ENCODE results near the gene TIMP1. TPM values are rescaled to one million over a fixed set of nuclear protein-coding genes. Genes with fewer than 3 reads are reported as not detected.
A peak's percentile ranks its signal among the peaks of the same experiment; 100 is the strongest.

Gene TIMP1
- total and polyA plus RNA-seq, 2 donors: 45.3 to 344 TPM

DNA sequence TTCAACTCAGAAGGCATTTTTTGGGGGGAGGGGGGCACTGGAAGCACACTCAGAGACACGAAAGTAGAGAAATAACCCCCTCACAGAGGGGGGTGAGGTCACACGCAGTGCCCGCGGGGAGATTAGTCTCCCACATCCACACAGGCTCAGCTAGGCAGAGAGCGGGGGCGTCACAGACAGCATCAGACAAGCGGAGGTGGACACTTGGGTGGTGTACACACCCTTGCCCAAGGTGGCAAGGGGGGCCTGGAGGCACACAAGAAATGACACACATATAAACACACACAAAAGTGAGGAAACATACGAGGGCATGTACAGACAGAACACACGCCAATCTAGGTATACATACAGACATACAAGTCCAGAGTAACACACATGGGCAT lies 38.1 kb downstream of the TIMP1 start:
- Histone ChIP-seq H3K4me1 (ENCODE audit: control insufficient read depth in 2 of 2, insufficient read depth in 2 of 2, low read length in 2 of 2) (peaks cover 6 to 10% of the 10 kb centered on the region in 2 donors), H3K36me3 (ENCODE audit: control insufficient read depth in 2 of 2, insufficient read depth in 2 of 2, low read length in 1 of 2) (no peaks in the 10 kb centered on the region), H3K9me3 (ENCODE audit: control insufficient read depth in 2 of 2, insufficient read depth in 1 of 2, low read length in 1 of 2) (no peaks in the 10 kb centered on the region), H3K27ac (ENCODE audit: low read depth in 1 of 2, low read length in 1 of 2) (no peak overlapping the region), H3K27me3 (ENCODE audit: control insufficient read depth in 2 of 2, insufficient read depth in 1 of 2, low read length in 1 of 2) (peaks cover 4 to 22% of the 10 kb centered on the region in 2 donors), H3K4me3 (ENCODE audit: low read length in 2 of 2) (no peak overlapping the region)
- 55% methylated on average over 9 of the region's 9 CpGs for WGBS
- DNase-seq (ENCODE audit: low read depth in 6 of 9, low spot score in 9 of 9): no peak

DNA sequence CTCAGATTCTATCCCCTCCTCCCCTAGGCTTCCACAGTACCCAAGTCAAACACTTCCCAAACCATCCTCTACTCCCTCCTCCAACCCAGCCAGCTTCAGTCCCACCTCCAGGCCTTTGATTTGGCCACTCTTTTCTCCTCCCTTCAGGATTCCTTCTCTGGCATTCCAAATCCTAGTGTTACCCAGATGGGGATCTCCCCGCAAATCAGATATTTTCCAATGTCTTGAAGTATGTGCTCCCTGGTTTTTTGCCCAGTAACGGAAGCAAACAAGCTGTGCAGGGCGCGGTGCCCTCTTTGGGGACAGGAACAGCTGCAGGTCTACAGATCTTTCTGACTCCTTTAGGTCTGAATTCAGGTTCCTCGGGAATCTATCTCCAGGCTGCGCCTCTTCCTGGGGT lies 39.6 kb downstream of the TIMP1 start:
- 97% methylated on average over 6 of the region's 6 CpGs for WGBS
- no peak overlapping the region for H3K27ac ChIP-seq (ENCODE audit: low read depth in 1 of 2, low read length in 1 of 2)
- no peaks in the 10 kb centered on the region for H3K9me3 ChIP-seq (ENCODE audit: control insufficient read depth in 2 of 2, insufficient read depth in 1 of 2, low read length in 1 of 2)
- peaks cover 6 to 10% of the 10 kb centered on the region in 2 donors for H3K4me1 ChIP-seq (ENCODE audit: control insufficient read depth in 2 of 2, insufficient read depth in 2 of 2, low read length in 2 of 2)
- no peak for DNase-seq (ENCODE audit: low read depth in 6 of 9, low spot score in 9 of 9)
- H3K27me3 ChIP-seq (ENCODE audit: control insufficient read depth in 2 of 2, insufficient read depth in 1 of 2, low read length in 1 of 2): peaks cover 4 to 20% of the 10 kb centered on the region in 2 donors
- peaks cover 0 to 2% of the 10 kb centered on the region in 2 donors for H3K36me3 ChIP-seq (ENCODE audit: control insufficient read depth in 2 of 2, insufficient read depth in 2 of 2, low read length in 1 of 2)
- H3K4me3 ChIP-seq (ENCODE audit: low read length in 2 of 2): no peak overlapping the region

DNA sequence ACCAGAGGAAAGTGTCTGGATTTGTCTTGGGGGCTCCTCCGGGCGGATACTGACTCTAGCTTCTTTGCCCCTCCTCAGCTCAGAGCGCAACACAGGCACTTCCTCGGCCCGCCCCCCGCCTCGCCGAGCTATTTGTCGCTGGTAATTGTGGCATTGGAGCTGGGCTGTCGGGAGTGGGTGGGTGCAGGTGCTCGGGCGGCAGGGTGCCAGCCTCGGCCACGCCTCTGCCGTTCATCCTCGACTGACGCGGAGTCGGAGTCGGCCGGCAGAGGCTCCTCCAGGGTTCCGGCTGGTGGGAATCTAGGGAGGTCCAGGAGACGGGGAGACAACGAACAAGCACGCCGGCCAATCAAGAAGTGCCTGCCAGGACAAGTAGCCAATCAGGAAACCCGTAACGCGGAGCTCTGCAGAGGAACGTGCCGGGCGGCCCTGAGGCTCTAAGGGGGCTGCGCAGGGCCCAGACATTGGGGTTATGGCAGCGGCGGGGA lies 41.3 kb downstream of the TIMP1 start:
- peak in 6 of 9 donors; percentile 35 to 78 (median 56) for DNase-seq (ENCODE audit: low read depth in 6 of 9, low spot score in 9 of 9)
- Histone ChIP-seq H3K4me1 (ENCODE audit: control insufficient read depth in 2 of 2, insufficient read depth in 2 of 2, low read length in 2 of 2) (peaks cover 6 to 11% of the 10 kb centered on the region in 2 donors), H3K27ac (ENCODE audit: low read depth in 1 of 2, low read length in 1 of 2) (peak overlapping the region in 1 of 2 donors; percentile 36), H3K27me3 (ENCODE audit: control insufficient read depth in 2 of 2, insufficient read depth in 1 of 2, low read length in 1 of 2) (peaks cover 4 to 11% of the 10 kb centered on the region in 2 donors), H3K4me3 (ENCODE audit: low read length in 2 of 2) (peak overlapping the region; percentile 40 to 41), H3K9me3 (ENCODE audit: control insufficient read depth in 2 of 2, insufficient read depth in 1 of 2, low read length in 1 of 2) (no peaks in the 10 kb centered on the region), H3K36me3 (ENCODE audit: control insufficient read depth in 2 of 2, insufficient read depth in 2 of 2, low read length in 1 of 2) (peaks cover 0 to 10% of the 10 kb centered on the region in 2 donors)
- WGBS: under 1% methylated on average over 35 of the region's 35 CpGs

DNA sequence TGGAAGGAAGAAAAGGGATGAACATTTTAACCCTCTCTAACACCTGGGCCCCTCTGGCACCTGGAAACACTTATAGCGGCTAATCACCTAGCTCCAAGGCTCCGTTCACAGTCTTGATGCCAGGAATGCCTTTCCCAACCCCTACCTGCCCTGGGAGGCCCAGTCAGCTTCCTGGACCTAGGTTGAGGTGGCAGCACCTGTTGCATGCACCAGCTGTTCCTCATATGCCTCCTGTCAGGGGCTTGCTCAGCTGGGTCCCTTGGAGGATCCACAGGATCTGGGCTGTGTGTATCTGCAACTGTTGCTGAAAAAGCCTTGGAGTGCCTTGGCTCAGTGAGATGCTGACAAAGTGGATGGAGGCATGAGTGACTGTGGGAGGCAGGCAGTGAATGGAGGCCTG lies 43.1 kb downstream of the TIMP1 start:
- no peaks in the 10 kb centered on the region for H3K9me3 ChIP-seq (ENCODE audit: control insufficient read depth in 2 of 2, insufficient read depth in 1 of 2, low read length in 1 of 2)
- no peak overlapping the region for H3K27ac ChIP-seq (ENCODE audit: low read depth in 1 of 2, low read length in 1 of 2)
- no peak overlapping the region for H3K4me3 ChIP-seq (ENCODE audit: low read length in 2 of 2)
- WGBS: 98% methylated on average over 2 of the region's 2 CpGs
- peaks cover 5 to 21% of the 10 kb centered on the region in 2 donors for H3K4me1 ChIP-seq (ENCODE audit: control insufficient read depth in 2 of 2, insufficient read depth in 2 of 2, low read length in 2 of 2)
- no peak for DNase-seq (ENCODE audit: low read depth in 6 of 9, low spot score in 9 of 9)
- H3K36me3 ChIP-seq (ENCODE audit: control insufficient read depth in 2 of 2, insufficient read depth in 2 of 2, low read length in 1 of 2): peaks cover 0 to 10% of the 10 kb centered on the region in 2 donors
- no peaks in the 10 kb centered on the region for H3K27me3 ChIP-seq (ENCODE audit: control insufficient read depth in 2 of 2, insufficient read depth in 1 of 2, low read length in 1 of 2)

DNA sequence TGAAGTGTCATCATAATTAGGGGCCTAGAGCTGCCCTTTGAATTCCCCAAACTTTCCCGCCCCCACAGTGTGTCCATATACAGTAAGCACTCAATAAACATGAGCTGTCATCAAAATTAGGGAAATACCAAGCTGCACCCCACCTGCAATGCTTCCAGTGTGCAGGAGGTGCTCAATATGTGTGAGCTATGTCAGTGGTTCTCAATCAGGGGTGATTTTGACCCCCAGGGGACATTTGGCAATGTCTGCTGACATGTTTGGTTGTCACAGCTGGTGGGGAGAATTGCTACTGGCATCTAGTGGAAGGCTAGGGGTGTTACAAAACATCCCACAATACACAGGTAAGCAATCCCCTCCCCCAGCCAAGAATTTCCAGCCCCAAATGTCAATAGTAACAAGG lies 46.7 kb downstream of the TIMP1 start:
- Histone ChIP-seq H3K27ac (ENCODE audit: low read depth in 1 of 2, low read length in 1 of 2) (no peak overlapping the region), H3K27me3 (ENCODE audit: control insufficient read depth in 2 of 2, insufficient read depth in 1 of 2, low read length in 1 of 2) (no peaks in the 10 kb centered on the region), H3K9me3 (ENCODE audit: control insufficient read depth in 2 of 2, insufficient read depth in 1 of 2, low read length in 1 of 2) (no peaks in the 10 kb centered on the region), H3K4me3 (ENCODE audit: low read length in 2 of 2) (peak overlapping the region; percentile 45 to 46), H3K36me3 (ENCODE audit: control insufficient read depth in 2 of 2, insufficient read depth in 2 of 2, low read length in 1 of 2) (peaks cover 1 to 10% of the 10 kb centered on the region in 2 donors), H3K4me1 (ENCODE audit: control insufficient read depth in 2 of 2, insufficient read depth in 2 of 2, low read length in 2 of 2) (peaks cover 2 to 17% of the 10 kb centered on the region in 2 donors)
- peak in 2 of 9 donors; percentile 22 to 61 for DNase-seq (ENCODE audit: low read depth in 6 of 9, low spot score in 9 of 9)
- WGBS: 97% methylated on average over 1 of the region's 1 CpG

DNA sequence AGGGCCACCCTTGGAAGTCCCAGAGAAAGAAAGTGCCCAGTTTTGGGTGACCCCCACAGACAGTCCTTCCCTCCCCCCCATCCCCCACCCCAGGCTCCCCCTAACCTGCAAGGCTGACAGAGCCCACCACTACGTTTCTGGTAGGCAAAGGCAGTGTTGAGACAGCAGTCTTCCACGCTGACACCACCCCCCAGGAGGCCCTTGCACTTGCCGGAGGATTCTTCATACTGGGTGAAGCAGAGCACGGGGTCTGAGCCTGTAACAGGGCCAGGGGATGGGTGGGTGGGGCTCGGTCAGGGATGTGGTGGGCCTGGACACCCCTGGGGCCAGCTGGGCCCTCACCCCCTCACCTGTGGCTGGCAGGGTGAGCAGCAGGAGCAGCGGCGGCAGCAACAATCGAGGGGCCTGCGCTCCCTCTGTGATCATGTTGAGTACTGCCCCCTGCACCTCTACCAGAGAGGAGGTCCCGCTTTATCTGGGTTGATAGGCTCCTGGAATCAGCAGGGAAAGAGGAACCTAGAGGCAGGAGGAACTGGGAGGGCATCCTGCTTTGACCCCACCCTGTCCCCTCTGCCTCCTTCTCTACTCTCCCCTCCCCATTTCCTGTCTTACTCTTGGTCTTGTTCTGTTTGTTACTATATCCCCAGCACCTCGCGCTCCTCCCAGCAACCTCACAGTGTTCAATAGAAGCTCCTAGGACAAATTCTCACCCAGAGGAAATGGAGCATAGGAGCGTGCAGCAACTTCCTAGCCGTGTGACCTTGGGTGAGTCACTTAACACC lies 47.4 kb downstream of the TIMP1 start, which contains the start of gene CFP:
TSS of gene CFP (minus strand) at position 512 of the 782 bp plus-strand sequence. CDS start at position 426, 86 bp downstream.
- H3K27ac ChIP-seq (ENCODE audit: low read depth in 1 of 2, low read length in 1 of 2): peak within 1 kb of the TSS; percentile 70 to 79
- DNase-seq (ENCODE audit: low read depth in 6 of 9, low spot score in 9 of 9): peak in 2 of 9 donors; percentile 26 to 65
- peaks cover 2 to 17% of the 10 kb centered on the region in 2 donors for H3K4me1 ChIP-seq (ENCODE audit: control insufficient read depth in 2 of 2, insufficient read depth in 2 of 2, low read length in 2 of 2)

DNA sequence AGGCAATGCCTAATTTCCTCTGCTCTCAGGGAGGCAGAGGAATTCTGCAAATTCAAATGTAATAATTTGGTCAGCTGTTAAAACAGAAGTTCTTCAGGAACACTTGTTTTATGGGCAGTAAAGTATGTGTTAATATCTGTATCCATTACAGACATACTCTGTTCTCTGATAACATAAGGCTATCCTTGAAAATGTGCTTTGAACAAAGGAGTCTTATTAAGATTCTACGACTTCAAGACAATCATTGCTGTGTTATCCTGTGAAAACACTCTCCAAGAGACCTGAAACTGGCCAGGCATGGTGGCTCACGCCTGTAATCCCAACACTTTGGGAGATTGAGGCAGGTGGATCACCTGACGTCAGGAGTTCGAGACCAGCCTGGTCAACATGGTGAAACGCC lies 49.4 kb downstream of the TIMP1 start:
- no peaks in the 10 kb centered on the region for H3K27me3 ChIP-seq (ENCODE audit: control insufficient read depth in 2 of 2, insufficient read depth in 1 of 2, low read length in 1 of 2)
- H3K9me3 ChIP-seq (ENCODE audit: control insufficient read depth in 2 of 2, insufficient read depth in 1 of 2, low read length in 1 of 2): no peaks in the 10 kb centered on the region
- H3K27ac ChIP-seq (ENCODE audit: low read depth in 1 of 2, low read length in 1 of 2): no peak overlapping the region
- H3K4me3 ChIP-seq (ENCODE audit: low read length in 2 of 2): no peak overlapping the region
- over 99% methylated on average over 5 of the region's 5 CpGs for whole genome bisulfite sequencing
- peaks cover 2 to 17% of the 10 kb centered on the region in 2 donors for H3K4me1 ChIP-seq (ENCODE audit: control insufficient read depth in 2 of 2, insufficient read depth in 2 of 2, low read length in 2 of 2)
- DNase-seq (ENCODE audit: low read depth in 6 of 9, low spot score in 9 of 9): no peak
- peaks cover 5 to 23% of the 10 kb centered on the region in 2 donors for H3K36me3 ChIP-seq (ENCODE audit: control insufficient read depth in 2 of 2, insufficient read depth in 2 of 2, low read length in 1 of 2)

More for the DNA sequence above, 47.4 kb downstream of the TIMP1 start, which contains the start of gene CFP:
- peaks cover 5 to 15% of the 10 kb centered on the region in 2 donors for H3K36me3 ChIP-seq (ENCODE audit: control insufficient read depth in 2 of 2, insufficient read depth in 2 of 2, low read length in 1 of 2)
- H3K4me3 ChIP-seq (ENCODE audit: low read length in 2 of 2): peak within 1 kb of the TSS; percentile 45 to 46
- H3K27me3 ChIP-seq (ENCODE audit: control insufficient read depth in 2 of 2, insufficient read depth in 1 of 2, low read length in 1 of 2): no peaks in the 10 kb centered on the region
- H3K9me3 ChIP-seq (ENCODE audit: control insufficient read depth in 2 of 2, insufficient read depth in 1 of 2, low read length in 1 of 2): no peaks in the 10 kb centered on the region
- WGBS: 16% methylated on average over 14 of the region's 14 CpGs

DNA sequence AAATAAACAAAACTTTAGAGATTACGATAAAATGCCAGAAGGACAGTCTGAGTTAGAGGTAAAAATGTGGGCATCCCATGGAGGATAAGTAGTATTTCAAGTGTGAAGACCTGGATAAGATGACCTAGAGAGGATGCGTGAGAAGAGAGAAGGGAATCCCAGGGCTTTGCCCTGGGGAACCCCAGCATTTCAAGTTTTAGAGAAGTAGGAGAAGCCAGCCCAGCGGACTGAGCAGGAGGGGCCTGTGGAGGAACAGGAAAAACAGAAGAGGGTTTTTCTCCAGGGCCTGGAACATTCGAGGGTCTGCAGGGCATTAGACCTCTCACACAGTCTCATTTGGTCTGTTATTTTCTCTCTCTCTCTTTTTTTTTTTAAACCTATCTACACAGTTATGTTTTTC lies 50.4 kb downstream of the TIMP1 start:
- no peak for DNase-seq (ENCODE audit: low read depth in 6 of 9, low spot score in 9 of 9)
- Histone ChIP-seq H3K27ac (ENCODE audit: low read depth in 1 of 2, low read length in 1 of 2) (no peak overlapping the region), H3K9me3 (ENCODE audit: control insufficient read depth in 2 of 2, insufficient read depth in 1 of 2, low read length in 1 of 2) (no peaks in the 10 kb centered on the region), H3K27me3 (ENCODE audit: control insufficient read depth in 2 of 2, insufficient read depth in 1 of 2, low read length in 1 of 2) (no peaks in the 10 kb centered on the region), H3K4me3 (ENCODE audit: low read length in 2 of 2) (no peak overlapping the region), H3K4me1 (ENCODE audit: control insufficient read depth in 2 of 2, insufficient read depth in 2 of 2, low read length in 2 of 2) (peaks cover 2 to 17% of the 10 kb centered on the region in 2 donors), H3K36me3 (ENCODE audit: control insufficient read depth in 2 of 2, insufficient read depth in 2 of 2, low read length in 1 of 2) (peaks cover 5 to 17% of the 10 kb centered on the region in 2 donors)
- 75% methylated on average over 4 of the region's 4 CpGs for WGBS

Measured in thymus (tissue), 11 donors.